Activated CD4-positive, CD25-positive, alpha-beta regulatory T cell treated with anti-CD3 and anti-CD28 coated beads, Interleukin-2, amount 50 U/mL, for 16 hours (primary cell): ENCODE measurements around the gene THSD4.
"Not testable (repeated sequence)": the region's sequence is repeated elsewhere in the genome, so short reads cannot be mapped to it uniquely, and the experiment has no call there.

Source experiments
- DNase-seq: peaks from one replicate; pipeline ENCODE4 v3.0.0-alpha.2; 2020; ENCODE audit warnings: low read depth, low spot score

THSD4 gene

DNA sequence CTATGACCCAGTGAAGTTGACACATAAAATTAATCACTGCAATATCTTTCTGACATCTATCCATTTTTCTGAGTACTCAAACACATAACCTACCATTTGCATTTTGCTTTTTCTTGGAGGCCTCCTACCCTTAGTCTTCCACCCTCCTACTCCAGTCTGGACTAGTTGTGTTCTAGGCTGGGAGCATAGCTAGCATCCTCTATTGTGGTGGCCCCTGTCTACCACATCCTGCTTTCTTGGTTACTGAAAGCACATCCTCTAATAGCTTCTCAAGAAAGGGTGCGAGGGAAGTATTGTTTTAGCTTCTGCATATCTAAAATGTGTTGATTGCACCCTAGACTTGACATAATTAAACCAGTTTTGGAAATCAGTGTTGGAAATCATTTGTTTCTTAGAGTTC lies 176.5 kb downstream of the THSD4 start:
- DNase-seq, result no peak

DNA sequence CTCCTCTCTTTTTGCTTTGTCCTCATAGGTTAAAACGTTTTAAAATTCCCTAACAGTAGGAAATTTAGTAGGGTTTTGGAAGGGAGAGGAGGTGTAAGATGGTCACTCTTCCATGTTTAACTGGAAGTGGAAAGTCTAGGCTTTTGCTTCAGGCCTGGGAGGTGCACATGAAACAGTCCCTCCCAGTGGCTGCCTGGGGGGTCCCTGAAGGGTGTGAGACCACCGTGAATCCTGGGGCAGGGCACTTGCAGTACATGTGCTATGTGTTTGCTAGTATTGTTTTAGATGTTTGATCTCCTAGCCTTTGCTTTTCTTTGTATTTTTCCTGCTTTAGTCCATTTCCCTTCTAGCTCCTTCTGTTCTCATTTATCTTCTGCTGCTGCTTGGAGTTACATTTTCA lies 178.5 kb downstream of the THSD4 start:
- no peak for DNase-seq

DNA sequence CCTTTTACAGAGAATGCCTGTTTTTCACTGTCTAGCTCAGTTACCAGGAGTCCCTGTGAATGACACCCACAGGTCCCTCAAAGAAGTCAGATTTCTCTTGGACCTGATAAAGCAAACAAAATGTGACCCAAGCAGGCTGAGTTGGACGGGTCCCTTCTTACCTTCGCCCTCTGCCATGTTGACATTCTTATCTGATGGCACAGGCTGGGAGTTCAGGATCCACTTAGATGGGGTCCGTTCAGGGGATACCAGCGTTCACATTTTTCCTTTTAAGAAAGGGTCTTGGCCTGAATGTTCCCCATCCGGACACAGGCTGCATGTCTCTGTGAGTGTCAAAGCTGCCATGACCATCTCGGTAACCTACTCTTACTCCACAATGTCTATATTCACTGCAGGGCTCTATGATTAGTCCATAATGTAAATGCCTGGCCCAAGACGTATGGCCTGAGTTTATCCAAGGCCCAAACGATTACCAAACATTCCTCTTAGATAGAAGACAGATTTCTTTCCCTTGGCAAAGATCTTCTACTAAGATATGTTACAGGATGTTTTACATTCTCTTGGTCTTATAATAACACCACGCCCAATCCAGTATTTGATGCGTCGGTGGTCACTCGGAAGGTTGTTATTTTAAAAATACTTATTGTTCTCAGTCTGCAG lies 179.1 kb downstream of the THSD4 start:
- no peak for DNase-seq

DNA sequence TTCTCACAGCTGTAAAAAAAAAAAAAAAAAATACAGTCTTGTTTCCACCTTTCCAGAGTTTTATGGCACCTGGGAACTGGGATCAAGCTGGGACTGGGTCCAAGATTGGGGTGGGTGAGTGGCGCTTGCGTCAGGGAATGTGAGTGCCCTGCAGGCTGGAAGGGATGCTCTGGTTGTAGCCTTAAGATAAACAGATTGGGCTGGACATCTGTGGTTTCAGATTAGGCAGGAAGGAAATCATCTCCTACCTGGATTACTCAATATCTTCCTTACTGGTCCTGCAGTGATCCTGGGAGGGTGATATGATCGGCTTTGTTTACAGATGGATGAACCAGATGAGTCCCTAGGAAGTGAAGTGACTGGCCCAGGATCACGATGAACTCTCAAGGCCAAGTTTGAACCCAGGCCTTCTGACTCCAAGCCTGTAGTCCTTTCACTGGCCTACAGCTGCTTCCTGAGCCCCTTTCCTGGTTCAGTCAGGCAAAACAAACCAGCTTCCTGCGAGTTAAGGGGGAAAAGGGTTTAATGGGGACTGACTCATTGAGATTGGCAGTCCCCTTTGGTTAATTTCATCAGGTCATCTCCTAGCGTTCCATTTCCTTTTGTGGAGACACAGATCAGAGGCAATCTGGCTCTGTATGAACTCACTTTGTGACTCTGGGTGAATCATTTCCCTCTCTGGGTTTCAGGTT lies 179.8 kb downstream of the THSD4 start:
- no peak for DNase-seq

DNA sequence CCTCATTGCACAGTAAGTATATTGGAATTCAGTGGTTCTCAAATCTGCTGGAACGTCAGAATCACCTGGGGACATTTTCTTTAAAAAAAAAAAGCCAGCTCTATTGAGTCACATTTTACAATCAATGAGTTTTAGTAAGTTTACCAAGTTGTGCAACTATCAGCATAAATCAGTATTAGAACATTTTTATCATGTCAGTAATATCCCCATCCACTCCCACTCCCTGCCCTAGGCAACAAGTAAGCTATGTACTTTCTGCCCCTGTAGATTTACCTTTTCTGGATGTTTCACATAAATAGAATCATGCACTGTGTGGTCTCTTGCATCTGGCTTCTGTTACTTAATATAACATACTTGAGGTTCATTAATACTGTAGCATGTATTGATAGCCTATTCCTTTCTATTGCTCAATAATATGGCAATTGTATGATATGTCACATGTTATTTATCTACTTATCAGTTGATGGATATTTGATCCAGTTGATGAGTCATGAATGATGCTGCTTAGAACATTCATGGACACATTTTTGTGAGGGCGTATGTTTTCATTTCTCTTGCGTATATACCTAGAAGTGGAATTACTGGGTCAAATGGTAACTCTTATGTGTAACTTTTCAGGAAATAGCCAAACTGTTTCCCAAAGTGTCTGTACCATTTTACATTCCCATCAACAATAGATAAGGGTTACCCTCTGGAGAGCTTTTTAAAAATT lies 180.5 kb downstream of the THSD4 start:
- no peak for DNase-seq

DNA sequence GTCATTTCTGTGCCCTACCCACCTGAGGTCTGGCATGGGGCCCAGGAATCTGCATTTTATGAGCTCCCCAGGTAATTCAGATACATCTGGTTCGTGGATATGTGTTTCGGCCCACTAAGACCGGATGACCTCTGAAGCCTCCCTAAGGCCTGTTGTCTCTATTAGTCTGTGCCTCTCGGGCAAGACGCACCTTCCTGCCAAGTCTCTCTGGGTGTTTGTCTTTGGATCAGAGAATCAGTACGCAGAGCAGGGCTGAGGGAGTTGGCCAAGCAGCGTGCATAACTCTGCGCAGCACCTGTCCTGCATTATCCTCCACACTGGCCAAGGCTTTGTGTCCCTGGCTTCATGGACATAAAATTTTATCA lies 181.0 kb downstream of the THSD4 start:
- DNase-seq, result no peak

DNA sequence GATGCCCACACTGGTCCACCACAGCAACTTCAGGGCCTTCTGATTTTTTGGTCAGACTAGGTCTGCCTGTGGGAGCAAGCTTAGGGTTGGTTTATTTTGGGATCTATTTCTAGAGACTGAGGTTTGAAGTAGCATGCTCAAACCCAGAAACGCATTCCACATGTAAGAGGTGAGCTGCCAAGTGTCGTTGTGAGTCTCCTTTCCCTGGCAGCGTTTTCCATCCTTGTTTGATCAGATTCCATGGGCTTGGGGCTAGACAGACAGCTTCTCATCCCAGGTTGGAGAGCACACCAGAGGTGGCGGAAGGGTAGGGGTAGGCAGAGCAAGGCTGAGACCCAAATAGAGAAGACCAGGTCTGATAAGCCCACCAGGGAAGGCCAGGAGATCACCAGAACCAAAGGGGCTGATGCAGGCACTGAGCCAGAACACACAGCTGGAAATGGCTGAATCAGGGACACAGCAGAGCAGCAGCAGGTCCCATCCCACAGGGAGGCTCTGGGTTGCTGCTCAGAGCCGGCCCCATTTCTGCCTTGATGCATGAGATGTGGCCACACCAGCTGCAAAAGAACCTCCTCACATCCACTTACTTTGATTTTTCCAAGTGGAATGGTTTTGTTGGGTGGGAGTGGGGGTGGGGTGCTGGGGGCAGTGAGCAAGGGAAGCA lies 186.8 kb downstream of the THSD4 start:
- DNase-seq, result no peak

DNA sequence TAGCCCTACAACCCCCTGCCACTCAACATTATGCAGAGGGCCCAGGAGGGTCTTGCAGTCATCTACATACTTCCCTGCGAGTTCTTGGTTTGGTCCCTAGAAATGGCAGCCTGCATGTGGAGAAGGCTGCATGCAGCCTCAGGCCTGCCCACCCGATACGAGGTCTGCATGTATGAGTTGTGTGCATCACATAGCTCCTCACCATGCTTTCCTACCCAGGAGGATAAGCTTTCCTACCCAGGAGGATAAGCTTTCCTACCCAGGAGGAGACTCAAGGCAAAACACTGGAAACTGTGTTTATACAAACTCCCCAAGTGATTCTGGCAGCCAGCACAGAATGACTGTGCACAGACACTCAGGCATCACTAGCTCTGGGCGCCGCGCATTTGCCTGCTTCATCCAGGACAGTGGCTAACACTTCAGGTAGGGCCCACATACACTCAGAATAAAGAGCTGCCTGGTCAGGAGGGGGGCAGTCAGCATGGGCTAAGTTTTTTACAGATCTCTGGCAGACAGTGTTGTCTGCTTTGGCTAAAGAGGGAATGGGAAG lies 187.7 kb downstream of the THSD4 start:
- no peak for DNase-seq

DNA sequence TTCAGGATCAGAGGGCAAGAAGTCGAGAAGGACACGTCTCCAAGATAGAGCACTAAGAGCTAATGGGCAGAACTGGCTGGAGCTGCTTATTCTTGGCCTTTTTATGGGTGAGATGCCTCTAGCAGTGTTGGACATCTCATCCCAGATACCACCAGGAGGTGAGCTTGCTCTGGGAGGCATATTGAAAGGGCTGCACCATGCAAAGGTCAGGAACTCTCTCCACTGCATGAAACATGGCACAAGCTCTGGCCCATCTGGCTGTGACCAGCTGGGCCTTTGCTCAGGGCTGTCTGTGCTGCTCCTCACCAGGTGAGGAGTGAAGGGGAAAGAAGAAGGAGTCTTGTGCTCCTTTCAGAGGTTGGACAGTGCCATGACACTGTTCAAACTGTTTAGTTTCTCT lies 188.7 kb downstream of the THSD4 start:
- no peak for DNase-seq

DNA sequence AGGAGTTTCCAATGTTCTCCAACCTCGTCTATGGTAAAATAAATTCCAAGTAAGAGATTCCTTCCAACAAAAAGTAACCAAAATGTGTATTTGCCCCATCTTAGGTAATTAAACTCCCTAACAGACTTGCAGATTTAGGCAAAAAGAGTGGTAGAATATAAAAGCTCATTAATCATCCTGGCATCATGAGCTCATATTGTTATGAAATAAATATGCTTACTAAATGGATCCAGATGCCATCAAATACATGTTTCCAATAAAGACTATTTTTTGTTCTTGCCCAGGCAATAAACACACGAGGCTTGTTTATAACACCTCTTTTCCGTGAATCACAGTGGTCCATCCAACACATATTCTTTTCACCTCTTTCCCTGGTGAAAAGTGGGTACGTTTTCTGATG lies 189.4 kb downstream of the THSD4 start:
- no peak for DNase-seq

DNA sequence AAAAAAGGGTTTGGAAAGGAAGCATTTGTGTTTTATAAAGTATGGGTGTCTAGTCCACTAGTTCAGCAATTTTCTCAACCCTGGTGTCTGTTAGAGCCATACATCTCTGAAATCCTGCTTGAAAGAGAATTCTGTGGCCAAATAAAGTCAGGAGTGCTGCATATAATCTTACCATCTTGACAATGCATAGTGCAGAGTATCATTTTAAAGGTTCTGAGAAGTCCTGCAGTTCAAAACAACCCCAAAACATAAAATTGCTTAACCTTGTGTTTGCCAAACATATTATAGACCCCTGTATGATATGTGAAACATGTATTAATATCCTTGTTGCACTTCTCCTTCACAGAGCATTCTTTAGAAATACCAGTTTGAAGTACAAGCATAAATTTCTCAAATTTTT lies 191.3 kb downstream of the THSD4 start:
- no peak for DNase-seq

DNA sequence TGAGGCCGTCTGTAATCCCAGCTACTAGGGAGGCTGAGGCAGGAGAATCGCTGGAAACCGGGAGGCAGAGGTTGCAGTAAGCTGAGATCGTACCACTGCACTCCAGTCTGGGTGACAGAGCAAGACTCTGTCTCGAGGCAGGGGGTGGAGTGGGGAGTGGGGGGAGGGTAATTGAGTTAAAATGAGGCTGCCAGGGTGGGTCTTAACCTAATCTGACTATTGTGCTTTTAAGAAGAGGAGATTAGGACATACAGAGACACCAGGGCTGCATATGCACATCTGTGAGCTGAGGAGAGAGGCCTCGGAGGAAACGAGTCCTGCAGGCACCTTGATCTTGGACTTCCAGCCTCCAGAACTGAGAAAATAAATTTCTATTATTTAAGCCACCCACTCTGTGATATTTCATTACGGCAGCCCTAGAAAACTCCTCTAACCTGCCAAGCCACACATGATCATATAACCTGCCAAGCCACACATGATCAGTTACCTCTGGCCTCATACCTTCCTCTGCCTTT lies 197.0 kb downstream of the THSD4 start:
- no peak for DNase-seq

DNA sequence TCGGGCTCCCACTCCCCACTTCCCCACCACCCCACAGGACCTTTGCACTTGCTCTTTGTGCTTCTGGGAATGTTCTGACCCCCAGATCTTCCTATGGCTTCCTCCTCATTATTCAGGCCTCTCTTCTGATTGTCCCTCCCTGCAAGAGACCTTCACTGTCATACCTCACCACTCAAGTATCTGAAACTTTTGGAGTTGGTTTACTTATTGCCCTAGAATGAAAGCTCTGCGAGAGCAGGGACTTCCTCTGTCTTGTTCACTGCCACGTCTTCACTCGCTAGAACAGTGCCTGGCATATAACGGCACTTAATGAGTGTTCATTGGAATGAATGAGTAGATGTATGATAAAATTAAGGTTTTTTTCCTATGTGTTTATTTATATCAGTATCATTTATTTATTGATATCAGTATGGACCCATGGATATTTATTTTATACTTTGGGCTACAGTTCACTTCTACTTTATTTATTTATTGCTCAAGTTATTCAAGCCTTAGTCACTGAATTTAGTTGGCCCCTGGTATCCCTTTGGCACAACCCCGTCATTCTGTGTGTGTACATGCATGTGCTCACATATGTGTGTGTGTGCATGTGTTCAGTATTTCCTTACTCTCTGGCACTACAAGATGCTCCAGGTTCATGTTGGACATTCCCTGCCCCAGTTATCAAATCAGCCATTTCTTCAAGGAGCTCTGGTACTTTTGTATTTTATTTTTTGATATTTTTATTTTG lies 197.6 kb downstream of the THSD4 start:
- DNase-seq, result no peak

DNA sequence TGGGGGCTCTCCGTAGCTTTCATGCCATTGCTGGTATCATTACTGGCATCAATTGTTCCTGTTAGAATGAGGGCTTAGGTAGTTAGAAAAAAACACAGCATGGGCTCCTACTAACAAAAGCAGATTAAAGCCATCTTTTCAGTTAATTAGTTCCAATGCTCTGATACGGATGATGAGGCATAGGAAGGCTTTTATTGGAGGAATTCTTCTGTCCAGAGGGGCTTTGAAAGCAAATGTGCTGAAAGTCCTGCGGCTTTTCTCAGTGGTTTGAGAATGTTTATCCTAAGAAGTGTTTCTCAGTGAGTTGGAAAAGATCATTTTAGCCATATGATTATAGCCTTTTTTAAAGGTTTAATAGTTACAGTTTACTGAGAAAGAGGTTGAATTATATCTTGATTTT lies 198.5 kb downstream of the THSD4 start:
- DNase-seq, result no peak

DNA sequence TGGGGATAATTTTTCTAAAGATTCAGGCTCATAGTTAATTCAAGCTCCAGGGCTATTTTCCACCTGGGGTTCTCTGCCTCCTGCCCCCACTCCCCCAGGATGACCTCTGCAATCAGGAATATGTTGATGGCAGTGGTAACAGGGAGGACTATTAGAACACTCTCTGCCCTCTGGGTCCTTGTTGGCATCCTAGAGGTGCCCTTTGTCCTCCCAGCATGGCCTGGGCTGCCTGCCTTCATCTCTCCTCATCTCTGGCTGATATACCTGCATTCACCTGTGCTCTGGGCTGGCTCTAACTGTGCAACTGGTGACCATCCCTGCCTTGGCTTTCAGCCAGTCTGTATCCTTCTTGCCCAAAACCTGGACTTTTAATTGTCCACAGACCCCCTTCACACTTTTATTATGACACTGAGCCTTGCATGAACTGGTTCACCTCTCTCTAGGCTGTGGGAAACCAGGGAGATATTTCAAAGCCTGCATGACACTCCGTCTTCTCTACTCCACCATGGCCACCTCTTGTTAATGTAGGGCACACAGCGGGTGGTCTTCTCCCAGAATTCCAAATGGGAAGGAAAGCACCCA lies 199.8 kb downstream of the THSD4 start:
- DNase-seq, result no peak

DNA sequence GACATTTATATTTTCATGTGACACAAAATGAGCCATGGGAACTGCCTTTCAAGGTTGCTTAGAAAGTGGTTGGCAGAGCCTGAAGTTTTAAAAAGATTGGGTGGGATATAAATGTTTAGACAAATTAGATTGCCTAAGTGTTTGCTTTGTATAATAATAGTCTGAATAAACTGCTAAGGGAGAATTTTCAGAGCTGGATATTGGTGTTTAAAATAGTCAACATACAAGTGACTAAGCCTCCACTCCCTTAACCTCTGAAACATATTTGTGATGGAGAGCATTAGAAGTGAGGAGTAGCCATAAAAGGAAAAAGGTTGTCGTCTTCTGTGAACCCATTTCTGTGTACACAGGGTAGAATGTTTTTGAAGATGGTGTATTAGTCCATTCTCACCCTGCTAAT lies 201.6 kb downstream of the THSD4 start:
- DNase-seq, result no peak

DNA sequence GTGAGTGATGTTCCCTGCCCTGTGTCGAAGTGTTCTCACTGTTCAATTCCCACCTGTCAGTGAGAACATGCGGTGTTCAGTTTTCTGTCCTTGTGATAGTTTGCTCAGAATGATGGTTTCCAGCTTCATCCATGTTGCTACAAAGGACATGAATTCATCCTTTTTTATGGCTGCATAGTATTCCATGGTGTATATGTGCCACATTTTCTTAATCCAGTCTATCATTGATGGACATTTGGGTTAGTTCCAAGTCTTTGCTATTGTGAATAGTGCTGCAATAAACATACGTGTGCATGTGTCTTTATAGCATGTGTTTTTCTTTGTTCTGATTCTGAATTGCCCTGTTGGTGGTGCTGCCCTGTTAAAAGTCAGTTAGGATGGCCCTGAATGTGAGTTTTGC lies 204.2 kb downstream of the THSD4 start:
- not testable (repeated sequence) for DNase-seq

DNA sequence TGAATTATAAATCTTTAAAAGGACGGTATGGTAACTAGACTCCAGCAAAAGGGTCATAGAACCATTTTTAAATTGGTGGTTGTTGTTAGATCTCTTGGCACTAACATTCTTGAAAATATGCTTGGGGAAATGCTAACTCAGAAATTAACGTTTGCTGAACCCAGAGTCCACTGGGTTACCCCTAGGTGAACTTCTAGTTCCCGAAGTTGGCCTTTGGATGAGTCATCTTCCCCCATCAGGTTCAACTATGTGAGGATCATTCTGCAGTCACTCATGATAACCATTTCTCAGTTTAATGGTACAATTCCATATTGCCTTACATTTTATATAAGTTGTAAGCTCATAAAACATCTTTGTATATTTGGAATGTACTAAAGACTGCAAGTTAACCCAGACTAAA lies 204.7 kb downstream of the THSD4 start:
- no peak for DNase-seq

DNA sequence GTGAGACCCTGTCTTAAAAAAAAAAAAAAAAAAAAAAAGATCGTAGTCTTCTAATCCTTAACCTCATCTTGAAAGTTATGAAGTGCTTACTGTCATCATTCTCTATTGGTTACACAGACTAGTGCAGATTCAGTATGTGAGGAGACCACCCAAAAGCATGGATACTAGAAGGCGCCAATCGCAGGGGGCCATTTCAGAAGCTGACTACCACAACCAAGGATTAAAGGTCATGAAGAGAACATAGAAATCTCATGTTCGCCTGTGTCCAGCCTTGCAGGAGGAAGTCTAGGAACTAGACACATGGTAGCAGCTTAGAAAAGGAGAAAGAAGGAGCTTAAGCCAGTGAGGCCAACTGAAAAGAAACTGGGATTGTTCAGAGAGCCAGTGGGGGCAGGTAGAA lies 207.8 kb downstream of the THSD4 start:
- DNase-seq, result no peak

DNA sequence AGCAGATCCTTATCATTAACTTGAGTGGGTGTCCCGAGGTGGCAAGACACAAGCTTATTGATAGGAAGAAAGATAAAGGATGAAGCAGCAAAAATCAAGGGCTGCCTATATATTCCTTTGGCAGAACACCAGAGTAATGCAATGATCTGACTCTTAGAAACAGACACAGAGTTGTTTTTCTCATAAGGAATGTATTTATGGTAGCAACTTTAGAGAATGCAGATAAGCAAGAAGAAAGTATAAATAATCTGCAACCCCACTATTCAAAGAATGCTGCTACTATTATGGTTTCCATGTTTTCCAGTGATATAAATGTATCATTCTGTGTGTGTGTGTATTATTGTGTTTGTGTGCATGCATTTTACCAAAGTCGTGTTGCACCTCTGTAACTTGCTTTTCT lies 208.3 kb downstream of the THSD4 start:
- no peak for DNase-seq

DNA sequence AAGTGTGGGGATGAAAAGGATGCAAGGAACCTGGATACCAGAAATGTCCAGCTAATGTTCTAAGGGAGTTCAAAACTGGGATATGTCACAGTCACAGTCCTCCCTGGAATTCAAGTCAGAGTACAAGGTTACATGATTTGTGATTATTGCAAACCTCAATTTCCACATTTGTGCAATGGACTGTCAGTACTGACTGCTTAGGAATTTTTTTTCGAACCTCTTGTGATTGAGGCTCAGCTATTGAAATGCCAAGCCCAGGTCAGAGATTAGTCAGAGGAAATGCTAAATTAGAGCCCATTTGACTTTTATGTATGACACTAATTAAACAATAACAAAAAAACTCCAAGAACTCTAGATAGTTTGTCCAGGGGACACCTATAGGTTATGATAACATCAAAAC lies 210.2 kb downstream of the THSD4 start:
- DNase-seq, result no peak
